ENCODE data around the gene REXO4. TPM values are rescaled to one million over a fixed set of nuclear protein-coding genes. Genes with fewer than 3 reads are reported as not detected.

Gene REXO4
- total and polyA plus RNA-seq, 9 of the 15 experiments (the other 6 are each of a cell fraction or from before 2014, with no cell fraction given) = 3.4 to 72.9 (median 31.1) TPM

DNA sequence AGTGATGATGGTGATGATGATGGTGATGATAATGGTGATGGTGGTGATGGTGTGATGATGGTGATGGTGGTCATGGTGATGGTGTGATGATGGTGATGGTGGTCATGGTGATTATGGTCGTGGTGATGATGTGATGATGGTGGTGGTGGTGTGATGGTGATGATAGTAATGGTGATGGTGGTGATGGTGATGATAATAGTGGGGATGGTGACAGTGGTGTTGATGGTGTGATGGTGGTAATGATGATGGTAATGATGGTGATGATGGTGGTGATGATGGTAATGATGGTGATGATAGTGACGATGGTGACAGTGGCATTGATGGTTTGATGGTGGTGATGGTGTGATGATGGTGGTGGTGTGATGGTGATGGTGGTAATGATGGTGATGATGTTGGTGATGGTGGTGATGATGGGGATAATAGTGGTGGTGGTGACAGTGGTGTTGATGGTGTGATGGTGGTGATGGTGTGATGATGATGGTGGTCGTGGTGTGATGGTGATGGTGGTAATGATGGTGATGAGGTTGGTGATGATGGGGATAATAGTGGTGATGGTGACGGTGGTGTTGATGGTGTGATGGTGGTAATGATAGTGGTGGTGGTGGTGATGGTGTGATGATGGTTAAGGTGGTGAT is 35.2 kb downstream of the REXO4 start (continued):
- TF ChIP-seq, protein P1, sequence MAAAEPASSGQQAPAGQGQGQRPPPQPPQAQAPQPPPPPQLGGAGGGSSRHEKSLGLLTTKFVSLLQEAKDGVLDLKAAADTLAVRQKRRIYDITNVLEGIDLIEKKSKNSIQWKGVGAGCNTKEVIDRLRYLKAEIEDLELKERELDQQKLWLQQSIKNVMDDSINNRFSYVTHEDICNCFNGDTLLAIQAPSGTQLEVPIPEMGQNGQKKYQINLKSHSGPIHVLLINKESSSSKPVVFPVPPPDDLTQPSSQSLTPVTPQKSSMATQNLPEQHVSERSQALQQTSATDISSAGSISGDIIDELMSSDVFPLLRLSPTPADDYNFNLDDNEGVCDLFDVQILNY (CRISPR knock-in tag; IDR thresholded peaks at IDR 0.05) = no peak
- TF ChIP-seq PHF20 (IDR thresholded peaks at IDR 0.05; ENCODE audit: partially characterized antibody) = peak; percentile 24
- TF ChIP-seq MCM7 (IDR thresholded peaks at IDR 0.05) = no peak
- no peak for TF ChIP-seq BCOR (IDR thresholded peaks at IDR 0.05)
- no peak for TF ChIP-seq BCL6 (CRISPR knock-in tag; IDR thresholded peaks at IDR 0.05)
- TF ChIP-seq TSC22D4 (tag; IDR thresholded peaks at IDR 0.05) = 0 out of 2 replicates have a peak, but pooled peaks have one; percentile 10
- TF ChIP-seq ZNF668 (CRISPR knock-in tag; IDR thresholded peaks at IDR 0.05) = no peak

- no peaks in the 10 kb centered on the region for H3K36me3 ChIP-seq (ENCODE audit: control insufficient read depth, insufficient read depth, low read length)
- H4K20me1 ChIP-seq (replicated peaks; ENCODE audit: control insufficient read depth, insufficient read depth, low read length) = no peaks in the 10 kb centered on the region
- DNase-seq (ENCODE audit: extremely low read depth in 1 of 4, low spot score in 3 of 4) = no peak
- no peaks in the 10 kb centered on the region for H3K9me1 ChIP-seq (ENCODE audit: control insufficient read depth, insufficient read depth, low read length)
- BruUV-seq (replicated peaks) = no TSS peak
- peaks cover 5% of the 10 kb centered on the region for H3K9me3 ChIP-seq (replicated peaks; ENCODE audit: control insufficient read depth, insufficient read depth, low read depth, low read length)
- CTCF ChIA-PET (ENCODE audit: low intra/inter-chr PET ratio) = no interaction called here
- intact Hi-C loops (cut with micrococcal nuclease) = no loop called here
- ATAC-seq = no peak
- 26% methylated on average over 4 of the region's 4 CpGs for WGBS (ENCODE audit: insufficient coverage, low coverage, missing lambda C conversion rate)
- H3K9ac ChIP-seq (ENCODE audit: insufficient read depth in 1 of 2, low read depth in 2 of 2, low read length in 2 of 2) = no peak overlapping the region
- no peak overlapping the region for H2AFZ ChIP-seq (ENCODE audit: low read depth, low read length)
- POLR2A ChIA-PET = interaction anchor here (0.5 to 0.6 kb wide), 2 partner anchors 25 to 319 kb away, joined by 3 read pairs; partner anchors contain the start of gene CEL
- no peak overlapping the region for H3K27ac ChIP-seq (ENCODE audit: extremely low read depth, low read depth, low read length)
- H3K4me2 ChIP-seq (ENCODE audit: insufficient read depth, low read length) = no peak overlapping the region
- peaks cover 11 to 31% of the 10 kb centered on the region in 2 experiments; a peak in 4 of 5 replicates for H3K4me1 ChIP-seq (replicated peaks in 1 of 2; ENCODE audit: control insufficient read depth in 2 of 2, insufficient read depth in 2 of 2, low read length in 2 of 2)
- H3K4me3 ChIP-seq = no peak overlapping the region
- in situ Hi-C loops (cut with MboI) = no loop called here
- peaks cover 0 to 7% of the 10 kb centered on the region in 2 experiments; a peak in 2 of 5 replicates for H3K27me3 ChIP-seq (ENCODE audit: control insufficient read depth in 2 of 2, insufficient read depth in 2 of 2, low read length in 2 of 2)
- FAIRE-seq = no peak
- peaks cover 9% of the 10 kb centered on the region; the same call in 2 of the 3 replicates for H3K79me2 ChIP-seq (ENCODE audit: control insufficient read depth, insufficient read depth, low read length)
- TF ChIP-seq TARDBP (IDR thresholded peaks at IDR 0.05) (no peak), PREB (CRISPR knock-in tag; IDR thresholded peaks at IDR 0.05) (no peak), PTTG1 (tag; IDR thresholded peaks at IDR 0.05; ENCODE audit: low read depth) (no peak), RREB1 (CRISPR knock-in tag; IDR thresholded peaks at IDR 0.05) (no peak), SNIP1 (IDR thresholded peaks at IDR 0.05; ENCODE audit: low read depth) (no peak)
- TF ChIP-seq, protein P2, sequence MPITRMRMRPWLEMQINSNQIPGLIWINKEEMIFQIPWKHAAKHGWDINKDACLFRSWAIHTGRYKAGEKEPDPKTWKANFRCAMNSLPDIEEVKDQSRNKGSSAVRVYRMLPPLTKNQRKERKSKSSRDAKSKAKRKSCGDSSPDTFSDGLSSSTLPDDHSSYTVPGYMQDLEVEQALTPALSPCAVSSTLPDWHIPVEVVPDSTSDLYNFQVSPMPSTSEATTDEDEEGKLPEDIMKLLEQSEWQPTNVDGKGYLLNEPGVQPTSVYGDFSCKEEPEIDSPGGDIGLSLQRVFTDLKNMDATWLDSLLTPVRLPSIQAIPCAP (CRISPR knock-in tag; IDR thresholded peaks at IDR 0.05; ENCODE audit: borderline replicate concordance) = no peak
Observed at GRCh38 chr9:133380734-133381133, 37.1 kb downstream of the REXO4 start.
